GM21528 (cell line): ENCODE data around the gene TP73.

Experiments
- ATAC-seq: cut with Tn5 transposase; IDR thresholded peaks from one replicate; pipeline ENCODE4 v1.9.1; 2021; ENCODE audit warnings: mild to moderate bottlenecking, moderate library complexity; ENCODE audit not compliant: unreplicated experiment, low FRiP score

The TP73 gene

DNA sequence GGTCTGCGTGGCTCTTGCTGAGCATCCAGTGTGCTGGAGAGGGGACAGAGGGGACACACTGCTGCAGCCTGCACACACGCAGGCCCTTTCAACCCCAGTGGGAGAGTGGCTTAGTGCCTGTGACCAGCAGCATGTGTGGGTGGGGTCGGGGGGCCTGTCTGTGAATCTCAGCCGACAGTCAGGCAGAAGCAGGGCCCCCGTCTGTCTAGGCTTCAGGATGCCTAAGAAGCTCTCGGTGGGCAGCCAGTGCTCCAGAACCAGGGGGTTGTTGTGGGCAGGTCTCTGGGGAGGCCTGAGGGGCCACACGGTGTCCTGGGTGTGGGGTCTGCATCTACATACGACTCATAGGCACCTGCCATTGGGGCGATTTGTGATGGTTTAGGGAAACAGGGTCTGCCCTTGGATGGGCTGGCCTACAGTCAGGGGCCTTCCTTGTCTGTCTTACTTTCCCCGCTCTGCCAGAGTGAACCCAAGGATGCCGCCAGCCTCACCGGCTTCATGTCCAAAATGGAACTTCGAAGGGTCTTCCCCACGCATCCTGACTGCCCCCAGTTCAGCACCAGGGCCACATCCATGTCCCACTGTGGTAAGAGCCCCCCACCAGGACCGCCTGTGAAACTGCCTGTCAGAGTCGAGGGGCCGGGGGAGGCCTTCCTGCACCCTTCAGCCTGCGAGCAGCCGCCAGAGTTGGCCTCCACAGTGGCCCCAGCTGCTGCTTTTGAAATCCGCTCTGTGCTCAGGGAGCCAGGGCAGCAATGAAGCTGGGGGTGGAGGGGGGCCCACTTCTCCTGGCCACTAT is 101.5 kb downstream of the TP73 start:
- ATAC-seq = no peak

DNA sequence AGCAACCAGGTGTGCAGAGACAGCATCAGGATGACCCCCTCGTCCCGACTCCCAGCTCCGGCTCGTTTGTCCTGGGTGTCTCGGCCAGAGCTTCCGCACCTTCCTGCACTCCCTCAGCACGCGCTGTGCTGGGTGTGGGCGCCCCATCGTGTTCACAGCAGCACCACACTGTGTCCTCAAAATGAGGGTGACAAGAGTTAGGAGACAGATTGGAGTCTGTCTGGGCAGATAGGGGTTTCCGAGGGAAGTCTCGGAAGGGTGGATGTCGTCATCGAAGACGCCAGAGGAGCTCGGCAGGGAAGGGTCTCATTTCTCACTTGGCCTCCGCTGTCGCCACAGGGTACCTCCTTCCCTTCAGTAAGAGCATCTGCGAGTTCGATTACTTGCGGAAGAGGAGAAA is 104.1 kb downstream of the TP73 start:
- ATAC-seq = no peak

DNA sequence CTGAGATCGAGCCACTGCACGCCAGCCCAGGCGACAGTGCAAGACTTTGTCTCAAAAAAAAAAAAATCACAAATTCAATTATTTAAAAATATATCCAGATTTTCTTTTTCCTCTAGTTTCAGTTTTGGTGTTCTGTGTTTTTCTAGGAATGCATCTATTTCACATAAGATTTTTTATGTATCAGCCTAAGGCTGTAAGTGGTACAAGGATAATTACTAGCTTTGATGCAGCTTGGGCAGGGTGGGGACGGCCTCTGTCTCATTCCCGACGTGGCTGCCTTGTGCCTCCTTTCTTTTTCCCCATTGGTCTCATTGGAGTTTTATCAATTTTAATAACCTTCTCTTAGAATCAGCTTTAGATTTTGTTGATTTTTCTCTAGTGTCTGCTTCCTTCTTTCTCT is 106.8 kb downstream of the TP73 start:
- no peak for ATAC-seq

DNA sequence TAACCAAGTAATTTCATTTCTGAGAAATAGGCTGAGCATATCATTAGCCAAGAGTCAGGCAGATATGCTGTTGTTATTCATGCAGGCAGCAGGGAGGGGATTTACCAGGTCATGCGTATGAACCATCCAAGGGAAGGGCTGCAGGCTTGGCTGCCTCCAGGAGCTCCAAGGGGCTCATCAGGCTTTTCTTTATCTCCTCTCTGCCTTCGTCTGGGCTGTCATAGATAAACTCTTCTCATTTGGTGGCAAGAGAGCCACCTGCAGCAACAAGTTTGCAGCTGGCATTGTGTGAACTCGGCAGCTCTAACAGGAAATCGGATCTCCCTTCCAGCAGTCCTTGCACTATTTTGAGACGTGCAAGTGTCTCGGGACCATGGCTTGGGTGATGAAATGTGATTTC is 107.5 kb downstream of the TP73 start:
- ATAC-seq = no peak

DNA sequence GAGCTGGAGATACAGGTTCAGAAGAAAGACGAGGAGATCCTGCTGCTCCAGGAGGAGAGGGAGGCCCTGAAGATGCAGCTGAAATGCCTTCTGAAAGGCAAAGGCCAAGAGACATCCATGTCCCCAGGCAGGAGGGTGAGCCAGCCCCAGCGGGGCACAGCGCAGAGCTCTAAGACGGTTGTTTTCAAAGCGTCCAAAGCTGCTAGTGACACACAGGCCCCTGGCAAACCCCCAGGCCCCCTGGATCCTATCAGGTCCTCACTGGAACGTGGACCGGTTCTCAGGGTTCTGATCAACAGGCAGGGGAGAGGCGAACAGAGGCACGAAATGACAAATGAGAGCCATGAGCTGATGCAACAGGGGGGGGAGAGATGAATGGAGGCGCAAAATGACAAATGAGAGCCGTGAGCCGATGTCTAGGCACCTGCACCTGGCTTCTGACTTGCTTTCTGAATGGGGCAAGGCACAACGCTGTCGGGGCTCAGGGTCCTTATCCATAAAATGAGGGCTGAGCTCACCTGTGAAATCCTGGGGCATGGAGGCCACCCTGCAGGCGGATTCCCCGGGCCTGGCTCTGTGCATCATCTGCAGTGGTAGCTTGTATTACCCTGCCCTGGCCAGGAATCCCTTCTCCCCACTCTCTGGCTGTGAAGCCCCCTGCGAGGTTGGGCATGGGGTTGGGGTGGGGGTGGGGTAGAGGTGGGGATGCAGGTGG is 109.1 kb downstream of the TP73 start:
- ATAC-seq = no peak

DNA sequence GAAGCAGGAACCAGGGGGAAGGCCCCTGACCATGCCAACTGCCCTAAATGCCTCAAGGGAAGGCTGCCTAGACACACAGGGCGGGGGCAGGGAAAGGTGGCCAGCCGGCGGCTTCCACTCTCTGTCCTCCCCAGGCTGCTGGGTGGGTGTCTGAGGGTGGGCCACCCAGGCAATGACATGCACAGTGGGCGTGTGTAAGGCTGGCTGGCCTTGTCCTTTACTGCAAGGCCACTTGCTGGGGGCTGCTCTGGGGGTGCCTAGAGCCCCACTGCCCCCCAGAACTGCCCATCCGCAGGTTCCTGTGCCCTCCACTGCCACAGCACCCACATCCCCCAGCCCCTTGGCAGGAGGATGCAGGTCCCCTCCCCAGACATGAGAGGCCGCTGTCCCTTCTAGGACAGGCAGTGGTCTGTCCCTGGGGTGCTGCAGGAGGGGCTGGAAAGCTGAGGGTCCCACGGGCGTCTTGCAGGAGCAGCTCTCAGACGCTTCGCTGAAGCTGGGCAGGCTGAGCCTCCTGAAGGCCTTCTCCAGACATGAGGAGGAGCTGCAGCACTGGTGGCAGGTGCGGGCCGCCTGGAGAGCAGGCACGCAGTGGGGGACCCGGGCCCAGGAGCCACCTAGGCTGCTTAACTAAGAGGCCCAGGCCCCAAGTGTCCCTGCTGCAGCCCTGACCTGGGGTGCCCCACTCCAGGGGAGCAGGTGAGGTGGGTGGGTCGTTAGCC is 110.0 kb downstream of the TP73 start:
- no peak for ATAC-seq

DNA sequence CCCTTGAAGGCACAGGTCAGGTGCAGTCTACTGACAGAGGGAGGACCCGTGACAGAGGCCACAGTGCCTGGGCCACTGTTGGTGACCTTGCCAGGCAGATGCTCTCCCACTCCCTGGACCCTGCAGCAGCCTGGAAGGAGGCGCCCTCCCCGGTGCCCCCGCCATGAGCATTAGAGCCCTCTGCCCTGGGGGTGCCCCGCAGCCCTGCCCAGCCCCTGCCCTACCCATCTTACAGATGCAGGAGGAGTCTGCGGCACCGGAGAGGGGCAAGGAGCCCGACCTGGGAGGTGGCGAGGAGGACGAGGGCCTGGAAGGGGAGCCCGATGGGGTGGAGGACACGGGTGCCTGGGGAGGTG is 110.5 kb downstream of the TP73 start:
- no peak for ATAC-seq

DNA sequence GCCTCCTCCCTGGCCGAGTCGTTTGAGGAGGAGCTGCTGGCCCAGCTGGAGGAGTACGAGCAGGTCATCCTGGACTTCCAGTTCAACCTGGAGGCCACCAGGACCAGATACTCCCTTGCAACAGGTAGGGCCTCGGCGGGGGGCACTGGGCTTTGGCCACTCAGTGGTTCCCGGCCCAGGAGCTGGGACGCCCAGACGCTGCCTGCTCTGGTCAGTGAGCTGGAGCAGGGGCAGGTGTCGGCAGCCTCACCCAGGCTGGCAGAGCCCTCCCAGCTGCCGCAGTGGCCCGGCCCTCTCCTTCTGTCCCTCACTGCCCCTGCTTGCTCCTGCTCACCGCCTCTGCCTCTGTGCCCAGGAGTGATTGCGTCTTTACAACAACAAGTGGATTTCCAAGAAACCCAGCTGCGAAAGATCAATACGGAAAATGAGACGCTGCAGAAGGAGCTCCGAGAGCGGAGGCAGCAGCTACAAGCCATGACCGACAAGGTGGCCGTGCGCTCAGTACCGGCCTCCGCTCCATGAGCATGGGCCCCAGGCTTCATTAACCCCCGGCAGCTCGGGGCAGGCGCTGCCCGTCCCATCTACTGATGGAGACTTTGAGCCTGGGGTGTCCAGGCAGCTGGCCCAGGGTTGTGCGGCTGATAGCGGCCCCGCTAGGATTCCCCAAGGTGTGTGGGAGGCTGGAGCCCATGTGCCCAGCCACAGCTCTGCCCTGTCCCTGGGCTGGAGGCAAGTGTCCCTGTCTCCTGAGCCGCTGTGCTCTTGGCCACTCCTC is 111.2 kb downstream of the TP73 start:
- ATAC-seq = no peak

DNA sequence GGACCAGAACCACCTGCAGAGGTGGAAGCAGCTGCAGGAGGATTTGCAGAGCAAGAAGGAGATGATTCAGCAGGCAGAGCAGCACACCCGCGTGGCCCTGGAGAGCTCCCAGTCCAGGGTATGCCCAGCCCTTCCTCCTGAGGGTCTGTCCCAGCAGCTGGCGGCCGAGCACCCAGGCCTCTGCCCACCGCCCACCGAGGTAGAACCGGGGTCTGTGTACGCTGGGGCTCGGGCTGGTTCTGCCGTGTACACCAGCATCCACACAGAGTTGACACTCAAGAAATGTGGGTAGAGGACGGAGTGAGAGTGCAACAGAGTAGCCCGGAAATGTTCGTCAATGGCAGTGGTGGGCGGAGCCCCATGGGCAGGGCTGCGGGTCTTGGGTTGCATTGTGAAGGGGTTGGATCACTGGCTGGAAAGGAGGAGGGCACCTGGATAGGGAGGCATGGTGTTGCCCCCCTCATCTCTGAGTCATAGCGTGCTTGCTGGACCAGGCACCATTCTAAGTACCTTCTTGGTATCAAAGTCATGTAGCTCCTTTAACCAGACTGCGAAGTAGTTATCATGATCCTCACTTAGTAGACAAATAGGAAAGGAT is 115.1 kb downstream of the TP73 start:
- ATAC-seq = no peak

DNA sequence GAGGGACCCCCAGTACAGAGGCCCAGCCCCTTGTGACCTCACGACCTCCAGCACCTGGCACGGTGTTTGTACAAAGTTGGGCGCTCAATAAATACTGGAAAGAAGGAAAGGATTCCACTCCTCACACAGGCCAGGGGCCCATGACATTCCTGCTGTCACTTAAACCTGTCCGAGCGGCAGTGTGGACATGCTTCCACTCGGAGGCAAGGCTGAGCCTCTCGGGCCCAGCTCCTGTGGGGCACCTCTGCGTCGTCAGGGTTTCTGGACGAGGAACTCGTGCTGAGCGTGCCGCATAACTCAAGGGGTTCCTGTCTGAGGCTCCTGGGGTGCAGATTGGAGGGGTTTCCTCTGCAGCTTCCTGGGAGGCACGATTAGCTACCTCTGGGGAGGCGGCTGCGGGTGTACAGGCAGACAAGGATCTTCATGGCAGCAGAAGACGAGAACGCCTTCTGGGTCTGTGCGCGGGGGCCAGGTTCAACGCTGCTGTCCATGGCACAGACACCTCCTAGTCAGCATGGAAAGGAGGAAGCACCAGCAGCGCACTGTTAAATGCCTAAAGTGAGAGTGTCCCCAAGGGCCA is 116.6 kb downstream of the TP73 start:
- no peak for ATAC-seq

DNA sequence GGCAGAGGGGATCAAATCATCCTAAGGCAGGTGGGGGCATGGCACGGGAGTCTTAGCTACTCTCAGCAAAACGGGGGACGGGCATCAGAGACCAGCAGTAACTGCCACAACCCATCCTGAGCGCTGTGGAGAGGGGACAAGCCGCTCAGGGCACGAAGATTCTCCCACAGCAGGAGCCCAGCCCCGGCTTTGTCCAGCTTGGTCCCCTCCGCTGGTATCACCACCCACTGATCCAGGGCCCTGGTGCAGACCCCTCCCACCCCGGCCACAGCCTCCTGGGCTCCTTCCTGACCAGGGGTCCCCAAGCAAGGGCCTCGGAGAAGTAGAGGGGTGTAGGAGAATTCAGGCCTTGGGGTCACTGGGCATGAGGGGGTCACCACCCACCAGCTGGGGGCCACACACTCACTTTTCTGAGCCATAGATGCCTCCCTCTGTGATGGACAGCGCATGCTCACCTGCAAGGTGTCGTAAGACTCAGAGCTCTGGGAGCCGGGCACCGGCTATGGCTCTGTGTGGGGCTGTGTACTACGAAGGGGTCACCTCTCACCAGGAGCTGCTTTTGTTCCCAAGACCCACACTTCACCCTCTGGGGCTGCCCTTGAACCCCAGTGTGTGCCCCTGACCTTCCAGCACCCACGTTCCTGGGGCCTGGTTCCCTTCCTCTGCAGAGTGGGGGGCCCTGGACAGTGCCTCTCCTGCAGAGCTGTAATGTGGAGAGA is 117.9 kb downstream of the TP73 start:
- no peak for ATAC-seq

DNA sequence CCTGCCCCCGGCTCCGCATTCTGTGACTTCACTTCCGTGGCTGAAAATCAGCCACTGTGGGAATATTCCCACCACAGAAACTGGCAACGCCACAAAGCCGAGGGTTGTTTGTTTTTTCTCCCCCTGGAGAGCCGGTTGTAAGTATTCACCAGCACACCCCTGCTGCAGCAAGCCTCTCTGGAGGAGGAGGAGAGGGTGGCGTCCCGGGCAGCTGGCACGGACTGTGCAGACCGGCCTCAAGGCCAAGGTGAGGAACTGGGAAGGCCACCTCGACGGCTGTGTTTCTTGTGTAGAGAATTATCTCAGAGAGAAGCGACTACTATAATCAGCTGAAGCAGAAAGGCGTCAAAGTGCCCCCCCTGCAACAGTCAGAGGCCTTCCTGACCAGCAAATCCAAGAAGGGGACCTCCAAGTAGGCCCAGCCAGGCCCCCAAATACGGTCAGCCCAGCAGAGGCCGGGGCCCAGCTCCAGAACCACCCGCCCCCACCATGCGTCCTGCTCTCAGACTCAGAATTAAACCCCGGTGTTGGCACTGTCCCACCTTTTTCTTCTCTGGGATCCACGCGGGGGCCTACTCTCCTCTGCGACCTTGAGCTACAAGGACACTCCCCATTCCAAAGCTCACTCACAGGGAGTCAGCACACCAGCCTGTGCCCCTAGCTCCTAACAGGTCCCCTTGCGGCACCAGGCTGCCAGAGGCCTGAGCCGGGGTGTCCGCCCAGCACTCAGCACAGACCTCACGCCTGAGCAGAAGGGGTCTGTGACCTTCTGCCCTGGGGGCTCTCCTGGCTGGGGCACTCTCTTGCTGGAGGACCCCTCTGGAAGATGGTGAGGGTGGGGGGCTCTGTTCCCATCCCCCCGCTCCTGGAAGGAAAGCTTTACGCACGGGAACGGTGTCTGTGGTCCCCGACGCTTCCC is 119.1 kb downstream of the TP73 start:
- ATAC-seq = no peak

DNA sequence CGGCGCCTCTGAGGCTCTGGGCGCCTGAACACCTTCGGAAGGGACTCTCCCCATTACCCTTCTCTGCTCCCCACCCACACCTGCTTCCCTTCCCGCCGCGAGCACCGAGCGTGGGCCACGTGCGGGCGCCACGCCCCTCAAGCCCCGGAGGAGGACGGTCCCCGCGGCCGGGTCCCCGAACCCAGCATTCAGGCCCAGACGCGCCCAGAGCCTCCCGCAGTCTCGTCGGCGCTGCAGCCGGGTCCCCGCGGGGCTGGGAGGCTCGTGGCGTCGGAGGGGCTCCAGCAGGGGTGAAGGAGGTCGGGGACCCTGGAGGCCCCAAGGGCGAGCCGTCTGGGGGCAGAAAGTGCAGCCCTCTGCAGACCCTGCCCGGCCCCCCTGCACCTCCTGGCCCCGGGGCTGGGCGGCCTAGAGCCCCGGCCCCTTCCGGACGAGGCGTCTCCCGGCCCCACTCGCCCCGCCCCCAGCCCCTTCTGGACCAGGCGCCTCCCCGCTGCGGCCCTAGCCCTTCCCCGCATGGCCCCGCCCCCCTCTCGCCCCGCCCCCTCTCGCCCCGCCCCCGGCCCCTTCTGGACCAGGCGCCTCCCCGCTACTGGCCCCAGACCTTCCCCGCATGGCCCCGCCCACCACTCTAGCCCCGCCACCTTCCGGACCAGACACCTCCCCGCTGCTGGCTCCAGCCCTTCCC is 119.9 kb downstream of the TP73 start:
- ATAC-seq = peak; percentile 47

DNA sequence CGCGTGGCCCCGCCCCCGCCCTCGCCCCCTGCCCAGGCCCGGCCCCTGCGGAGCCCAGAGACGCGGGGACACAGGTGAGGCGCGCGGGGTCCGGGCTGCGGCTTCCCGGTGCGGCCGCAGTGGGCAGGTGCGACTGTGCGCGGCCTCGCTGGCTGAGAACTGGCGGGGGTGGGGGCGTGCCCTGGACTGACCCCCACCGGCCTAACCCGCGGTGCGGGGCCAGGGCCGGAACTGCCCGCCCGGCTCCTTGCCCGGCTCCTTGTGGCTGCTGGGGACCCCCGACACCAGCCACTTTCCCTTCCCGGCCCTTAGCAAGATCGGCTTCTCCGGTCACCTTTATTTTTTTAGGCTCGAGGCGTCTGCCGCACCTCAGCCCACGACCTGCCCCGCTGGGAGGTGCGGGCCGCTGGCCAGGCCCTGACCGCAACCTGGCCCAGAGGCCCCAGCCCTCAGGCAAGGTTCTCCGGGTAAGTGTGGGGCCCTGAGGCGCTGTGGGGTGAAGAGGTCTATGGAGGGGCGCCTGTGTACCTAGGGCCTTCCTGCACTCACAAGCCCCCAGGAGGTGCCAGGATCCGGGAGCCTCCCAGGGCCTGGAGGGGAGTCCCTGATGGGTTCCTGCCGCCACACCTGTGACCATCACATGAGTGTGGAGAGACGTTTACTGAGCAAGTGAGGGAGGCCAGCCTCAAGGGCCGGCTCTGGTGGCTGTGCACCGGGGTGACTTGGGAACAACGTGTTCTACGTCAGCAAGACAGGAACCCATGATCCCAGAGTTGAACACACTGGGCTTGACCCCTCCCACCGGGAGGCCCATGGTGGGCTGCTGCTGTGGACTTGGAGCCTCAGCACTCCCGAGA is 120.6 kb downstream of the TP73 start, which contains the start of gene SMIM1:
TSS of gene SMIM1 (plus strand) at position 35 of the 857 bp plus-strand sequence. CDS start 2,625 bp downstream, outside the sequence.
- peak; percentile 10 for ATAC-seq

DNA sequence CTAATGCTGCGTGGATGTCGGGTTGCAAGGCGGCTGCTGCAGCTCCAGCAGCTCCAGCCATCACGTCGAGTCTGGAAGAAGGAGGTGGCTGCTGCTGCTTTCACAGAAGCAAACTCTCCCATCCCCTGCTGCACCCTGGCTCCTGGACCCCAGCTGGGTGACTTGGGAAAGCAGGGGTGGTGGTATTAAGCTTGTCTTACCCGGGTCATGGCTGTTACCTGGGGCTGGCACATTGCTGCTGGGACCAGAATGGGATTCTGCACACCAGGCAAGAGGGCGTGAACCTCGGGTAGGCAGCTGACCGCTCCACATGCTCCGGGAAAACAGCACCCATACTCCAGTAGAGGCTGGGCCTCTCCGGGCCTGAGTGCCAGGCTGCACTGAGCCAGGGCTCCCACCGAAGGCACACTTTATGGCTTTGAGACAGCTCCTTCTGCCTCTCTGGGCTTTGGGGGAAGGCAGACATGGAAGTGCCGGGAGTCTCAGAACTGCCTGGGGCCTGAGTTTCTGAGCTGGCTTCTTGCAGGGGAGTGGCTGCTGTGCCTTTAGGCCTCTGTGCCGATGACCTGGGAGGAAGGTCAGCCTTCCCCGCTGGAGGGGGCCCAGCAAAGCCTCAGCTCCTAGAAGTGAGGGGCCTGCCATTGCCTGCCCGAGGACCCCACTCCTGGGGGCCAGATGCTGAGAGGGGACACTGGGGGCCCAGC is 121.4 kb downstream of the TP73 start:
- no peak for ATAC-seq

DNA sequence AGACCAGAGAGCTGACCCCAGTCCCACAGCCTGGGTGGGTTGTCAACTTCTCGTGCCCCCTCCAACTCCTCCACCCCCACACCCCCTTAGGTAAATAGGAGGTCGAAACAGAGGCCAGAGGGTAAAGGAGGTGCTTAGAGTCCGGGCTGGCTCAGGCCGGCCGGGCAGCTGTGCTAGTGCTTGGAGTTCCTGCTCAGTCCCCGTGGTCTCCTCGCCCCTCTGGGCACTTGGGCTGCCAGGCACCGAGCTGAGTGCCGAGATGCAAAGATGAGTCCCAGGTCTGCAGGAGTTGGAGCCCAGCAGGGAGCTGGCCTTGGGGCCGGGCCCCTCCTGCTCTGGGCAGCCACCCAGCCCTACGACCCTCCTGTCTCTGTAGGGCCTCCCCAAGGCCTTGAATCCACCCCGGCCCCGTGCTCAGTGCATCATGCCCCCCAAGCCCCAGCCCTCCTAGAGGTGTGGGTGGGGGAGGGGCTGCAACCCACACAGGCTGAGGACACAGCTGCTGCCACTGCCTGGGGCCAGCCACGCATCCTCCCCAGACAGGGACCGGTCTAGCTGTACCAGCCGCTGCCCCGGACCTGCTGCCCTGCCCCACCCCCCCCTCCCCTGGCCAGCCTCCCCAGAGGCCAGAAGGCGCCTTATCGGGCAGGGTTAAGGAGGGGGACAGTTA is 122.1 kb downstream of the TP73 start:
- ATAC-seq = no peak
